Prostate gland (tissue), 2 donors: ENCODE measurements around the gene F5.

Experiments
- CTCF ChIP-seq, 4 experiments: fragments of 200-600 bp in 2 of 4; fragments of 450-650 bp in 2 of 4; sonication (generic) in 2 of 4; IDR thresholded peaks; 1 replicate in 3 of 4; 2 replicates in 1 of 4; pipeline ENCODE4 v1.5.1; 2016 to 2019; ENCODE audit warnings: antibody characterized with exemption in 4 of 4, mild to moderate bottlenecking in 2 of 4, moderate library complexity in 2 of 4
- POLR2A ChIP-seq: fragments of 450-650 bp; IDR thresholded peaks from one replicate; pipeline ENCODE4 v1.6.1; 2016; ENCODE audit warnings: antibody characterized with exemption, mild to moderate bottlenecking

- no peak for TF ChIP-seq CTCF (IDR thresholded peaks at IDR 0.05)
- TF ChIP-seq POLR2A, result no peak
Measured at GRCh38 chr1:169557131-169557530, 29.1 kb downstream of the F5 start.
